ENCODE measurements around the gene PDPK1.
"Not testable (repeated sequence)": the region's sequence is repeated elsewhere in the genome, so short reads cannot be mapped to it uniquely, and the experiment has no call there.

Gene PDPK1

DNA sequence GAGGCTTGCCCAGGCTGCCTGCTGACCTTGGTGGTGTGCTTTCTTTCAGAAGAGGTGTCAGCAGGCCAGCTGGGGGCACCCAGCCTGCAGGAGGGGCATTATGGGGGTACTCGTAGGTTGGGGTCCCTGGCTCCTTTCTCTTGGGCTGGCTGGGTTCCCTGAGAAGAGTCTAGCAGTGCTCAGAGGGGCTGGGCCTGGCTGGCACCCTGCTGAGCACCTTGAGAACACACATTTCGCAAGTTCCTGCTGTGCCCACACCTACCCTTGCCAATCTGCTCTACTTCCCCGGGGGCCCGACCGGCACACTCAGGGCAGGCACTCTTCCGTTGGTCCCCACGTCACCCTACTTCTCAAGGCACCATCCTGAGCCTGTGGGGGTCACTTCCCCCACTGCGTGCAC, 11.7 kb upstream of the PDPK1 start:
- DNase-seq: no peak

DNA sequence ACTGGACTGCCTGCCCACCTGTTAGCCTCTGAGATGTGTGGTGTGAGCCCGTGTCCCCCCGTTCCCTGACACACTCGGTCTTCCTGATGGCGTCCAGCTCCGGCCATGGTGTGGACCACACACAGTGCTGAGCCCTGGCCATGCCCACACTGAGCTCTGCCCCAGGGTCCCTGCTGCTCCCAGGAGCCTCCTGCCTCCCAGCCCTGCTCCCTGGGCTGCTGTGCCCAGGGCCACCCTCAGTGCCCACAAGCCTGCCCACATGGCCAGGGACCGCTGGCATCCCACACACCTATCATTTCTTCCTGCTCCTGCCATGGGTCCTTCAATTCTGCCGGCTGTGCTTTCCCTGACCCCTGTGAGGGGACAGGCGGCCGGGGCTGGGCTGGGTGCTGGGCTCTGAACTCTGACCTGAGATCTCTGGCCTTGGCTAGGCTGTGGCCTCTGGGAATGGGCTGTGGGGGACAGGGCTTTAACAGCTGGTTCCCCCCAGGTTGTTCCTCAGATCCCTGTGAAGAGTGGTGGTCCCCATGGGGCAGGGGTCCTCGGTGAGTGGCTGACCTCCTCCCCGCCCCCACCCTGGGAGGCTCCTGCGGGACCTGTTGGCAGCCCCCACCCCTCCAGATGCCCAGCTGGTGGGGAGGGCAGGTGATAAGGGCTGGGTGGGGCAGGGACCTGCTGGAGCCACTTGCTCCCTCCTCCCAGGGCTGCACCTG, 10.6 kb upstream of the PDPK1 start:
- no peak for DNase-seq

DNA sequence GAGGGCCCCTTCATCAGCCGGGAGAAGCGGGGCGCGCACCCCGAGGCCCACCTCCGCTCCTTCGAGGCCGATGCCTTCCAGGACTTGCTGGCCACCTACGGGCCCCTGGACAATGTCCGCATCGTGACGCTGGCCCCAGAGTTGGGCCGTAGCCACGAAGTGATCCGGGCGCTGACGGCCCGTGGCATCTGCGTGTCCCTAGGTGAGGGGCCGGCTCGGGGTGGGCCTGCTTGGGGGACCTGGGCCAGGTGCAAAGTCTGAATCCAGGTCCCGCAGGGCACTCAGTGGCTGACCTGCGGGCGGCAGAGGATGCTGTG, 10.1 kb upstream of the PDPK1 start:
- DNase-seq: no peak

DNA sequence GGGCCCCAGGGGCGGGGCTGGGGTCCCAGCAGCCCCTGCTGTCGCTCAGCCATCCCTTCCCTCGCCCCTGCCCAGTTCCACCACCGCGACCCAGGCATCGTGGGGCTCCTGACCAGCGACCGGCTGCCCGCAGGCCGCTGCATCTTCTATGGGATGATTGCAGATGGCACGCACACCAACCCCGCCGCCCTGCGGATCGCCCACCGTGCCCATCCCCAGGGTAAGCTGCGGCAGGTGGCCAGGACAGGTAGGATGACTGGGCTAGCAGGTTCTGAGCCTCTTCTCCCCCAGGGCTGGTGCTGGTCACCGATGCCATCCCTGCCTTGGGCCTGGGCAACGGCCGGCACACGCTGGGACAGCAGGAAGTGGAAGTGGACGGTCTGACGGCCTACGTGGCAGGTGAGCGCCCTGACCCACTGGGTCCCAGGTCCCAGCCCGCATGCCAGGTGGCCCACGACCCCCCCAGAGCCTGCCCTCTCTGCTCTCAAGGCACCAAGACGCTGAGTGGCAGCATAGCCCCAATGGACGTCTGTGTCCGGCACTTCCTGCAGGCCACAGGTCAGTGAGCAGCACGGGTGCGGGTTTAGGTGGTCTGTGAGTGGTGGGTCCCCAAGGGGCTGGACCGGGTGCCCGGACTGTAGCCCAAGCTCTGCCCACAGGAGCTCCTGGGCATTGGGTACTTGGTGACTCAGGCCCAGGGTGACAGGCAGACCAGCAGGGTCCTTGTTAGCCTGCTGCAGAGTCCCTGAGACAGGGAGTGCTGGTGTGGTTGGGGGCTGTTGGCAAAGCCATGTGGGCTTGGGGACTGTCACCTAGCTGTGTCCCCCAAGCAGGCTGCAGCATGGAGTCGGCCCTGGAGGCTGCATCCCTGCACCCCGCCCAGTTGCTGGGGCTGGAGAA, 9.4 kb upstream of the PDPK1 start:
- no peak for DNase-seq

DNA sequence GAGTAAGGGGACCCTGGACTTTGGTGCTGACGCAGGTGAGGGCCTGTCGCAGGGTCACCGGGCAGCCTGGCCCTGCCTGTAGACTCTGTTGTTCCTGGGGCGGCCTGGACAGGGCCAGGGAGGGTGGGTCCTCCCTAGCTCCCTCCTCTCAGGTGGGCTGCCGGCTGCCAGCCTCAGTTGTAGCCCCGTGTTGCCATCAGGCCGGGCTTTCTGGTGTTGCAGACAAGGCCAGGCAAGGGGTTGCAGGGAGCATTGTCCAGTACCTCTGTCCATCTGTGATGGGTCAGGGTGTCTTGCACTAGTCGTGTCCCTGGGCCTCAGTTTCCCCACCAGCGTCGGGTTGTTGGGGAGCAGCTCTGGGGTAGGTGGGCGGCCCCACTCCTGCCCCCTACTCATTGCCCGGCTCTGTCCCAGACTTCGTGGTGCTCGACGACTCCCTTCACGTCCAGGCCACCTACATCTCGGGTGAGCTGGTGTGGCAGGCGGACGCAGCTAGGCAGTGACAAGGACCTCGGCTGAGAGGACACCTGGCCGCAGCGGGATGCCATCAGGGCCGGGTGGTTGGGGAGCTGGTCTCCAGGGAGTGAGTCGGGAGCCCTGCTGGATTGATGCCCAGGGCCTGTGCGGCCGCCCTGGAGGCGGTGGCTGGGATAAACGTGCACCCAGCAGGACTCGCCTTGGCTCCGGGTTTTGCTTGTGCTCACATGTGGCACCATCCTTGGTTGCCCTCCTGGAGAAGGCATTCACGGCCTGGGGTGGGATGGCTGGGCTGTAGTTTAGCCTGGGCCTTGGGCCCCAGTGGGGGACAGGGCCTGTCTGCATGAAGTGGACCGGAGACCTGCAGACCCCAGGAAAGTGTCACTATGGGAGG, 8.5 kb upstream of the PDPK1 start:
- no peak for DNase-seq

DNA sequence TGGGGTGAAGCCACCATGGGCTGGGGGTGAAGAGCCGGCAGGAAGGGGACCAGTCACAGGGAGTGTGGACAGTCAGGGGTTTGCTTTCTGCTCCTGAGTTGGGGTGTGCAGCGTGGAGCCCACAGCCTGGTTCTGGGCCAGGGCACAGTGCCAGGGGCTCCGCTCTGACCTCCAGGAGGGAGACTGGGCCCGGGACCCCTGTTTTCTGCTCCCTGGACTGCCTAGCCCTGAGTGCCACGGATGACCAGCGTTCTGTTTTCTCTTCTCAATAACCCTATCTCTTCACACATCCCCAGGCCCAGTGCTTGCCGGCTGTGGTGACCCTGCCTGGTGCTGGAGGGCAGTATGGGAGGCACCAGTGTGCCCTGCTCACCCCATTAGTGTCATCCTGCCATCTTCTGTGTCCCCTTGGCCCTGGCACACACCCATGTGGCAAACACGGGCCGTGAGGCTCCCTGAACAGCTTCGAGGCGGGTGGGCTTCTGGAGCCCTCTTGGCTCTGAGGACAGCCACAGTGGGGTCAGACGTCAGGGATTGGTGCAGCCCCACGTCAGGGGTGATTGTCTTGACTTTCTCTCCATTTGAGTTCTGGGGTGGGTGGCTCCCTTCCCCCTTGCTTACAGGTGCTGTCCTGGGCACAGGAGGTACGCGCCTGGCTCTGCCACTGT, 7.7 kb upstream of the PDPK1 start:
- DNase-seq: no peak

DNA sequence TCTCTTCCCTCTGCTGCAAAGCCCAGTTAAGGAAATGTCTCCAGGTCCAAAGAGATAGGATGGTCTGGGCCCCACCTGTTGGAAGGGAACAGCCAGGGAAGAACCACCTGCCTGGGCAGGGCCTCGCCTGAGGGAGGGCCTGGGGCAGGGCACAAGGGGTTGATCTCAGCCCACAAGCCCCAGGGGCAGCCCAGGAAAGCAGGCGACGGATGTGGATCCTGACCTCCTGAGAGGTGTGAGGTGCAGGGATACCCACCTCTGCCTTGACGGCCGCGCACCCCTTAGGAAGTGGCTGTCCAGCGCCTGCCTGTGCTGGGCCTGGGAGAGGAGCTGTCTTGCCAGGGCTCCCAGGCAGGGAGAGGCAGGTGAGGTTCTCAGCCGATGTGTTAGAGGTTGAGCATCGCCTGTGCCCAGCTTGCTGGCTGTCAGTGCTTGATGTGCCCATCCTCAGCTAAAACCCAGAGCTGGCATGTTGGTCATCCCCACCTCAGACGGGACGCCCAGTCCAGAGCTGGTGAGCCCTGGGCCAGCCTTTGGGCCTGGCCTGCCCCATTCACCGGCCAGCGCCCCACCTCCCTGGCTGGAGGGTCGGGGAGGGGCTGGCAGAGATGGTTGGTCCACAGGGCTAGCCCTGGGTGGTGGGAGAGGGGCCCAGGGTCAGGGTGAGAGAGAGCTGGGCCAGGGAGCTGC, 7.0 kb upstream of the PDPK1 start:
- DNase-seq: no peak

DNA sequence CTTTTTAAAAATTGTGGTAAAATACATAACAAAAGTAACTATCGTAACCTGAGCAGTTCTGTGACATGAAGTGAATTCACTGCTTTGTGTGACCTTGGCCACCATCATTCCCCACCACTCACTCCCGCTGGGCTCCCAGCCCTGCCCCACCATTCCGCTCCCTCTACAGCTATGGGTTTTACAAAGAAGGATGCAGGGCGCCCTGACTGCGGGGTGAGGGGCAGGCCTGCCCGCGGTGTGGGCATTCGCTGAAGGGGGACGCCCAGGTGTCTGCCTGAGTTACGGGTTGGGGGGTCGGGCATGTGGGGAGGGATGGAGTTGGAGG, 6.5 kb upstream of the PDPK1 start, which contains the start of gene CEMP1:
Gene CEMP1 (minus strand): TSS at position 38 of the 325 bp plus-strand sequence. CDS start 335 bp downstream, outside the sequence.
- no peak for DNase-seq

DNA sequence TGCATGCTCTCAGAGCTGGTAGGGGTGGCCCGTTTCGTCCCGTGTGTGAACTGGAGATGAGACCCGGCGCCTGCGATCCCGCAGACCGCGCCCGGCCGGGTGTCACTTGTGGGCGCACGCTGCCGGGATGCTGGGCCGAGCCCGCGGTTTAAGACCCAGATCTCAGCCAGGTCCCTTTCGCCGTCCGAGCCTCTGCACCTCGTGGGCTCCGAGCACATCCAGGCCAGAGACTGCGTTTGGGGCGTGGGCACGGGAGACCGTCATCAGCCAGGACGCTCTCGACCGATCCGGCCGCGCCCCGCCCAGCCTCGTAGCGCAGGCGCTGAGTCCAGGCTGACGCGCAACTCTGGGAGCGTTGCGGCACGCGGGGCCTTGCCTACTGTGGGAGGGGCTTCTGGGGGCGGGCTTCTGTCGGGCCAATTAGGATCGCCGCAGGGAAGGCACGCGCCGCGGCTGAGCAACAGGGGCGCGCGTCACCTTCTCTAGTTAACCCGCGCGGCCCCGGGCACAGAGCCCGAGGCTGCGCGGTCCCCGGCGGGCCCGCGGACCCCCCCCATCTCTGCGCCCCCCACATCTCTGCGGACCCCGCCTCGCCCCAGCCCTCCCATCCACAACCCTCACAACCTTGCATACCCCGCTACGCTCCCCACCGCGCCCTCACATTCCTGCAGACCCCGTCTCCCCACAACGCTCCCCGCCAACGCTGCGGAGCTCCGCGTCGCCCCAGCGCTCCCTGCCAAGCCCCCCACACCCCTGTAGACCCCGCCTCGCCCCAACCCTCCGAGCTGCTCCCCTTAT, 5.9 kb upstream of the PDPK1 start:
- DNase-seq: peak; percentile 99

DNA sequence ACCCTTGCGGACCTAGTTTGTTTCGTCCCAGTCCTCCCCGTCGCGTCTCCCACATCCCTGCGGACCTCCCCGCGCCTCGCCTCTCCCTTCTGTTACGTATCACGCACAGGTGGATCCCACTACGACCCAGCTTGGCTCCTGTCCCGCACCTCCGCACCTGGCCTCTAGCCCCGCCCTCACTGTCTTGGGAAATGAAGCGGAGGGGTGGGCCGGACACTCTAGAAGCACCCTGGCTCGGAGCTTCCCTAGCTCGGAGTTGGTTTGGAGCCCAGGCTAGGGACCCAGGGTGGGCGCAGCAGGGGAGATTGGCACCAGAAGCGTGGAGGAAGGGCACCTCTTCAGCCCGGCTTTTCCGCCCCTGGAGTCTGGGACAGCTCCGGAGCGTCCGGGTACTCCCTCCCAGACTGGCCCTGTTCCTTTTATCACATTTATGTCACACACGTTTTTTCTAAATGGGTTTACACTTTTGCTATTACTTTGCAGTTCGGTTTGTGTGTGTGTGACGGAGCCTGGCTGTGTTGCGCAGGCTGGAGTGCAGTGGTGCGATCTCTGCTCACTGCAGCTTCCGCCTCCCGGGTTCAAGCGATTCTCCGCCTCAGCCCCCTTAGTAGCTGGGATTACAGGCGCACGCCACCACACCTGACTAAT, 5.2 kb upstream of the PDPK1 start:
- DNase-seq: peak; percentile 72

DNA sequence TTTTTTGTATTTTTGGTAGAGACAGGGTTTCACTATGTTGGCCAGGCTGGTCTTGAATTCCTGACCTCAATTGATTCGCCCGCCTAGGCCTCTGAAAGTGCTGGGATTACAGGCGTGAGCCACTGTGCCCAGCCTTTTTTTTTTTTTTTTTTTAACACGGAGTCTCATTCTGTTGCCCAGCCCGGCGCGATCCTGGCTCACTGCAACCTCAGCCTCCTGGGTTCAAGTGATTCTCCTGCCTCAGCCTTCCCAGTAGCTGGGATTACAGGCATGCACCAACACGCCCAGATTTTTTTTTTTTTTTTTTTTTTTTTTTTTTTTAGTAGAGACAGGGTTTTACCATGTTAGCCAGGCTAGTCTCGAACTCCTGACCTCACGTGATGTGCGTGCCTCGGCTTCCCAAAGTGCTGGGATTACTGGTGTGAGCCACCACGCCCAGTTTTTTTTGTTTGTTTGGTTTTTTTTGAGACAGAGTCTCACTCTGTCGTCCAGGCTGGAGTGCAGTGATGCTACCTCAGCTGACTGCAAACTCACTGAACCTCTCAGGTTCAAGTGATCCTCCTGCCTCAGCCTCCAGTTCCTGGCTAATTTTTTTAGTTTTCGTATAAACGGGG, 4.6 kb upstream of the PDPK1 start:
- DNase-seq: not testable (repeated sequence)

DNA sequence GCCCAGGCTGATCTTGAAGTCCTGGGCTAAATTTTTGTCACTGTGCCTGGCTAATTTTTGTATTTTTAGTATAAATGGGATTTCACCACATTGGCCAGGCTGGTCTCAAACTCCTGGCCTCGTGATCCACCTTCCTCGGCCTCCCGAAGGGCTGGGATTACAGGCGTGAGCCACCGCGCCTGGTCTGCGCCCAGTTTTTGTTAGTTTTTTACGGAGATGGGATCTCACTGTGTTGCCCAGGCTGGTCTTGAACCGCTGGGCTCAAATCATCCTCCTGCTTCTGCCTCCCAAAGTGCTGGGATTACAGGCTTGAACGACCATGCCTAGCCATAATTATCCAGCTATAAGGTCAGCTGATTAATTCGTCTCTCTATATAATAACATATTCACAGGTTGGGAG, 3.9 kb upstream of the PDPK1 start:
- DNase-seq: no peak

DNA sequence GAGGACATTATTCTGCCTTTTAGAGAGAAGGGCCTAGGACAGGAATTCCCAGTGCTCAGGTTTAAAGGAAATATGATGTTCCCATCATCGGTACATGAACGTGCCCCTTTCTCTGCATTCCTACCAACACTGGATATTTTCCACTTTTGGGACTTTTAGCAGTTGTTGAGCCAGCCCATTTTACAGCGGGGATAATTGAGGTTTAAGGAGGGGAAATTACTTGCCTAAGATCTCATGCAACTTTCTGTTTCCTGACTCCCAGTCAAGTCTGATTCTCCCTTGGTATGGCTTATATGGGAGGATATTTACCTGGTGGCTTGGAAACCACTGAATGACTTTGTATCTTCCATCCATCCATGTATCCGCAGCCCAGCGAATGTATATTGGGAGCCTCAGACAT, 3.5 kb upstream of the PDPK1 start:
- DNase-seq: not testable (repeated sequence)

DNA sequence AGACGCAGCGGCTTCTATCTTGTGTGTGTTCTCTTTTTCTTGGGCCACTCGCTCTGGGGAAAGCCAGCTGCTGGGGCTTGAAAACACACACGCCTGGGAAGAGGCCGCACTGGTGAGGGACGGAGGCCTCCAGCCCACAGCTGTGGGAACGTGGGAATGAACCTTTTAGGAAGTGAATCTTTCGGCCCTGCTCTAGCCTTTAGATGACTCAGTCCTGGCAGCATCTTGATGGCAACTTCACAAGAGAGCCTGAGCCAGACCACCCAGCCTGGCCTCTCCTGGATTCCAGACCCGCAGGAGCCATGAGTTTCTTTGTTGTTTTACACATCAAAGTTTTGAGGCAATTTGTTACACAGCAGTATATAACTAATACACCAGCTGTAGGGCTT, 2.2 kb upstream of the PDPK1 start:
- DNase-seq: no peak

DNA sequence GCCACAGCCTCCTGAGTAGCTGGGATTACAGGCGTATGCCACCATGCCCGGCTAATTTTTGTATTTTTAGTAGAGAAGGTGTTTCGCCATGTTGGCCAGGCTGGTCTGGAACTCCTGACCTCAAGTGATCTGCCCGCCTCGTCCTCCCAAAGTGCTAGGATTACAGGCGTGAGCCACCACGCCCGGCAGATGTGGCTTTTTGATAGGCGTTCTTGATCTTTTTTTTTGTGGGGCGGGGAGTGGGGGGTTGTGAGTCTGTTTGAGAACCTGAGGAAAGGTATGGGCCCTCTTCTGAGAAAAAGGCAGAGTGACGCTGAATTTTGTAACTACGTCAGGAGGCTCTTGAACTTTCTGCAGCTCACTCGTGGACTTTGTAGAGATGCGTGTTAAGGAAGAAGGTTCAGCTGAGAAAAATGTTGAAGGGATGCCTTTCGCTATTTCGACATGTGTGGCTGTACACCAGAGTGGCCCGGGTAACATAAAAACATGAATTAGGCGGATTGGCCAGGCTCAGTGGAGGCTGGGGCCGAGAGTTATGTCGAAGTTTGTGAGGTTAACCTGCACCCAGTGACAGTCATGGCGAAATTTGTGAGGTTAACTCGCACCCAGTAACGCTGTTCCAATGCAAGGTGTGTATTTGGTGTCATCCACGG, 1.5 kb downstream of the PDPK1 start:
- DNase-seq: not testable (repeated sequence)

DNA sequence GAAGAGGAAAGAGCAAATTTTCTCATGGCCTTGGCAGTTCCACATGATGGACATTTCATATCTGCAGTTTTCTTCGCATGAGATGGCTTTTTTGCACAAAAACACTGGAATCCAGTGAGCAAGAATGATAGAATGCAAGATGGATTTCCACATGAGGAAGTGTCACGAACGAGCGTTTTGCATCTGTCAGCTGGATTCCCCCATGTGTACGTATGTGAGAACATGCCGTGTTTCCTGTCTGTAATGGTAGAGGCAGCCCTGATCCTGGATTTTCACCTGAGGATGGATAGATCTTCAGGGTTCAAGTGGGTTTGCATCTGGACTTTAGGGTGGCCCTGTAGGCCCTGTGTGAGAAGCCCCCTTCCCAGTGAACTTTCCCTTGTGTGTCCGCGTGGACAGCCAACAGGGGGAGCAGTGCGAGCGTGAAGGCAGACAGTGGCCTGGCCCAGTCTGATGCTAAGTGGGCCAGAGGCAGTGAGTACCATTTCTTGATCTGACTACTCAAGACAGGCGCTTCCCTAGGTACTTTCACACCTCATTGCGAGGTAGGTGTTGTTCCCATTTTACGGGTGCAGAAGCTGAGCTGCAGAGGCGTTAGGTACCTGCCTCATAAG, 2.1 kb downstream of the PDPK1 start:
- DNase-seq: peak; percentile 50

DNA sequence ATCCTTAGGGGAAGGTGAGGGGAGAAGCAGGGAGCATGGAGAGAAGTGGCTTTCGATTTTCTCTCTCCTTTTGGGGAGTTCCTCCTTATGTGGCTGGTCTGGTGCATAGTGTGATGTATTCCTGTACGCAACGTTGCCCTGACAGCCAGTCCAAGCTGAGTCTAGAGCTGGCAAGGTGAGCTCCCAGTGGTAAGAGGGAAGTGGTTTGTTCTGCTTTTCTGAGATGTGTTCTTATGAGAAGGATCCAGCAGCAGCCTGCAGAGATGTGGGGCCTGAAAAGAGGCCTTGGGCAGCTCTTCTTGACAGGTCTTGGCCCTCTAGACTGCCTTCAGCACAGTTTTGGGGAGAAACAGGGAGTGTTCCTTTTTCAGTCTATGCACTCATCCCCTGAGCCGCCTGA, 3.1 kb downstream of the PDPK1 start:
- DNase-seq: not testable (repeated sequence)

DNA sequence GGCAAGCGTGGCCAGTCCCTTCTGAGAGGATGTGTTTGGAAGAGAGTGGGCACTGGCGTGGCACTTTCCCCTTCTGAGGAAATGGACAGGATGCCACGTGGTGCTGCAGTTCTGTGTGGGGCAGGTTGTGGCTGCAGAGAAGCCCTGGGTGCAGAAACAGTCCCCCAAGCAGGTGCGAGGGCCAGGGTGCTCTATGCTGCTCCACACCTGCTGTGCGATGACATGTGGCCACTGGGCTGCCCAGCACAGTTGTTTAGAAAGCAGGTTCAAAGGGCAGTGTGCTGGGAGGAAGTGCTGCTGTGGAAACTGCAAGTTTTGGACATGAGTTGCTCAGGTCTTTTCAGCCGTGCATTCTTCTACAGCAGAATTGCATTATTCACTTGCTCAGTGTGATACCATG, 3.6 kb downstream of the PDPK1 start:
- not testable (repeated sequence) for DNase-seq

DNA sequence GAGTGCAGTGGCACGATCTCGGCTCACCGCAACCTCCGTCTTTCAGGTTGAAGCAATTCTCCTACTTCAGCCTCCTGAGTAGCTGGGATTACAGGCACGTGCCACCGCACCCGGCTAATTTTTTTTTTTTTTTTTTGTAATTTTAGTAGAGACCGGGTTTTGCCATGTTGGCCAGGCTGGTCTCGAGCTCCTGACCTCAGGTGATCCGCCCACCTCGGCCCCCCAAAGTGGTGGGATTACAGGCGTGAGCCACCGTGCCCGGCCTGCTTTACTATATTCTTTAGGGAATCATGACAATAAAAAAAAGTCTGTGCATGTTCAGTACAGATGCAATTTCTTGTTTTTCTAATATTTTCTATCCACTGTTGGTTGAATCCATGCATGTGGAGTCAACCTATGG, 6.0 kb downstream of the PDPK1 start:
- not testable (repeated sequence) for DNase-seq
